Naive B cell (primary cell): ENCODE data around the gene ADARB1. TPM values are rescaled to one million over a fixed set of nuclear protein-coding genes. Genes with fewer than 3 reads are reported as not detected.

ENCODE experiments used
- ATAC-seq, 2 donors: fragments of 150-1000 bp; cut with Tn5 transposase; 2 replicates each; pipeline ENCODE4 v1.10.0; 2021; ENCODE audit warnings: low read depth in 2 of 2, mild to moderate bottlenecking in 2 of 2, moderate library complexity in 2 of 2
- DNase-seq: peaks from one replicate; pipeline ENCODE4 v3.0.0; 2022
- H3K27ac Mint-ChIP-seq, 6 donors: one replicate each; pipeline ENCODE4 v1.8.0; 2020 to 2022; ENCODE audit warnings: mild to moderate bottlenecking in 6 of 6, mixed read lengths in 6 of 6, moderate library complexity in 5 of 6, inconsistent platforms in 2 of 6
- H3K27me3 Mint-ChIP-seq, 3 donors: one replicate each; pipeline ENCODE4 v1.8.0; 2021 to 2022; ENCODE audit warnings: mixed read lengths in 3 of 3, mild to moderate bottlenecking in 1 of 3
- H3K36me3 Mint-ChIP-seq, 2 donors: one replicate each; pipeline ENCODE4 v1.8.0; 2020 to 2022; ENCODE audit warnings: mixed read lengths in 2 of 2, inconsistent platforms in 1 of 2, mild to moderate bottlenecking in 1 of 2
- H3K4me1 Mint-ChIP-seq, 3 donors: one replicate each; pipeline ENCODE4 v1.8.0; 2020 to 2022; ENCODE audit warnings: mixed read lengths in 3 of 3, inconsistent platforms in 1 of 3, mild to moderate bottlenecking in 1 of 3, moderate library complexity in 1 of 3
- H3K4me3 Mint-ChIP-seq, 8 donors: one replicate each; pipeline ENCODE4 v1.8.0; 2020 to 2022; ENCODE audit warnings: mild to moderate bottlenecking in 8 of 8, mixed read lengths in 8 of 8, moderate library complexity in 8 of 8, inconsistent platforms in 2 of 8
- H3K9me3 Mint-ChIP-seq, 7 donors: one replicate each; pipeline ENCODE4 v1.8.0; 2020 to 2022; ENCODE audit warnings: mixed read lengths in 7 of 7, mild to moderate bottlenecking in 5 of 7, inconsistent platforms in 2 of 7, moderate library complexity in 1 of 7
- polyA plus RNA-seq, 6 donors: library from polyadenylated mRNA; unstranded; fragments of 300-500 nt; fragmentation: Illumina TruSeq; gene quantifications; one replicate each; pipeline ENCODE4 v1.2.3, GENCODE V29; 2021; ENCODE audit warnings: low read depth in 6 of 6

The ADARB1 gene
- polyA plus RNA-seq, 6 donors from 2014 or later = 19.9 to 63.5 (median 28.7) TPM

DNA sequence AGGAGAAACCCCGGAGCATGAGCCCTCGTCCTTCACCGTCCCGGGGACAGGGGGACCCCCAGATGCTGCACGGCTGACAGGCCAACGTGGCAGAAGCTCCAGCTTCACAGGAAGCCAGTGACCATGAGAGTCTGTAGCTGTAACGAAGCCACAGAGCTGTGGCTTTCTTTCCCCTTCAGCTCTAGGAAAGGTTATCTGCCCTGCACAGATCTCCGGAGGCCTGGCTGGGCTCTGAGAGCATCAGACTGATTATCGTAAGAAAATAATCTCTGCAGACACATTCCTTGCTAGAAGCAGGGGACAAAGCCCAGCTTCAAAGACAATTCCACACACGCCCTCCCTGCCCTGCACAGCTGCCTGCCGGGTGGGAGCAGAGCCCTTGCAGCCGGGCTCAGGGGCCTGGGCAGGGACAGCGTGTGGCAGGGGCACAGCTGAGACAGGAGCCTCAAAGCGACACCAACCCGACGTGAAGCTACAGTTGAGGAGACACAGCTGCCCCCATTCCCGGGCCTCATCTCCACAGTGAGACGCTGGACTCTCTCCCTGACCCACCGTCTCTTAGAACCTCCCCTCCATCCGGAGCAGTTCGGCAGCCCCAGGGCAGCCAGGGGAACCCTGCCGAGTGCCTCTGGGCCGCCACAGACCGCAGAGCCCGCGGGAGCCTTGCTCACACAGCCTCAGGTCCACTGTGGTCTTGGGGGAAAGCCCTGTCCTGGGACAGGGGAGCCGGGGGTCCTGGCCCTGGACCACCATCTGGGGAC is 182.7 kb downstream of the ADARB1 start:
- H3K36me3 Mint-ChIP-seq = no peaks in the 10 kb centered on the region
- no peak for ATAC-seq
- no peak overlapping the region for H3K27ac Mint-ChIP-seq
- peaks cover 4 to 27% (median 18%) of the 10 kb centered on the region in 3 donors for H3K27me3 Mint-ChIP-seq
- peak overlapping the region in 3 of 8 donors; percentile 9 to 74 (median 15) for H3K4me3 Mint-ChIP-seq
- DNase-seq = no peak
- no peaks in the 10 kb centered on the region for H3K9me3 Mint-ChIP-seq
- peaks cover 0 to 4% (median 4%) of the 10 kb centered on the region in 3 donors for H3K4me1 Mint-ChIP-seq

GRCh38 chr21:45257673-45258341 is 183.4 kb downstream of the ADARB1 start:
- Mint-ChIP-seq H3K27ac (no peak overlapping the region), H3K9me3 (no peaks in the 10 kb centered on the region), H3K4me3 (no peak overlapping the region), H3K27me3 (peaks cover 4 to 27% (median 15%) of the 10 kb centered on the region in 3 donors), H3K4me1 (peaks cover 0 to 4% (median 4%) of the 10 kb centered on the region in 3 donors), H3K36me3 (no peaks in the 10 kb centered on the region)
- DNase-seq (no peak), ATAC-seq (no peak)

DNA sequence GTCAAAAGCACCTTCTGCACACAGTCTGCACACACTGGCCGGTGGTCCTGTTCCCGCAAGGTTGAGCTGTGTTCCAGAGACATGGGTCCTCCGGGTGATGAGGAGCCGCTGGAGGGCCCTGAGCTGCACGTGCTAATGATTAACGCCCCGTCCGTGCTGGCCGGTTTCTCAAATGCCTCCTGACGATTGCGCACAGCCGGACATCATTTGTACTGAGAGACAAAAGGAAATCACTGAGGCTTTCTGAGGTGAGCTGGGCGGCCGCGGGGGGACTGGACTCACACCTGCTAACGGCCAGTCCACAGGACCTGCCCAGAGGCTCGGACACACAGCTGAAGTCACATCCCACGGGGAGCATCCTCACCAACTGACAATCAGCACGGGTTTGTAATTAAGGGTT is 184.1 kb downstream of the ADARB1 start:
- Mint-ChIP-seq H3K4me3 (no peak overlapping the region), H3K9me3 (no peaks in the 10 kb centered on the region), H3K27ac (no peak overlapping the region), H3K27me3 (peaks cover 4 to 27% (median 11%) of the 10 kb centered on the region in 3 donors), H3K36me3 (no peaks in the 10 kb centered on the region), H3K4me1 (peaks cover 0 to 4% (median 4%) of the 10 kb centered on the region in 3 donors)
- ATAC-seq = no peak
- no peak for DNase-seq

- Mint-ChIP-seq H3K9me3 (no peaks in the 10 kb centered on the region), H3K4me1 (peaks cover 0 to 4% (median 4%) of the 10 kb centered on the region in 3 donors), H3K36me3 (no peaks in the 10 kb centered on the region), H3K4me3 (no peak overlapping the region), H3K27me3 (peaks cover 2 to 24% (median 9%) of the 10 kb centered on the region in 3 donors), H3K27ac (peak overlapping the region in 1 of 6 donors; percentile 32)
- no peak for ATAC-seq
- DNase-seq = no peak
These were observed 184.9 kb downstream of the ADARB1 start for GRCh38 chr21:45259206-45259840.

DNA sequence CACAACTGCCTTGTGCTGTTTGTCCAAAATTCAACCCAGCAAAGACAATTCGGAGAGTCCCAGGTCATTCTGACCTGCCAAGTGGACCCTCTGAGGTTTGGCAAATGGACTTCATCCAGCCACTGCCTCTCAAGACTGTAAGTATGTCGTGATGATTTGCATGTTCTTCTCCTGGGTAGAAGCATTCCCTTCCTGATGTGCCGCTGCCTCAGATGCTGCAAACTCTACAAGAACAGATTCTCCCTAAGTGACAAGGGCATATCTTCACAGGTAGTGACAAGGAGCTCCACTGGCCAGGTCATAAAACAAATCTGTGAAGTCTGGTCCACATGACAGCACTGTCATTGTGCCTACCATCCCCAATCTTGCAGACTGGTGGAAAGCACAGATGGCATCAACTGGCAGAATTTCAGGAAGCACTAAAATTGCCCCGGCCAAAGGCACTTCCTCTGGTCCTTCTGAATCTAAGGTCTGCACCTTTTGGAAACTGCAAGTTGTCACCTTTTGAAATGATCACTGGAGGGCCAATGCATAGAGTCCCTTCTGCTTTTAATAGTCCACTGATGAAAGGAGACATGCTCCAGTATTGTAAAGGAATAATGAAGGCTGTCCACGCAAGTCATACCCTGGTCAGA is 185.9 kb downstream of the ADARB1 start:
- Mint-ChIP-seq H3K27ac (no peak overlapping the region), H3K4me1 (no peaks in the 10 kb centered on the region)
- no peak for DNase-seq

DNA sequence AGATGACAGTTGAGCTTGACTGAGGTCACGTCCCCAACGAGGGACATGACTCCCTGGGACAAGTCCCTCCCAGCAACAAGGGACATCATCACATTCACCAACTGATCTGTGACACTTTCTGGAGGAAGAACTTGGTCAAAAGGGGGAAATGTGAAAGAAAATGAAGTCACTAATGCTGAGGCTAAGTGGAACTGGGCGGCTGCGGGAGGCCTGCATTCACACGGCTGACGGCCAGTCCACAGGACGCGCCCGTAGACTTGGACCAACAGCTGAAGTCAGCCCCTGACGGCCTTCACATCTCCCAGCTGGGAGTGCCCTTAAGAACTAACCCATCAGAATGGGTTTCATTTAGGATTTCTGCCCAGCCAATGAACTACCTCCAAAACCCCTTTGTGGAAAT is 186.7 kb downstream of the ADARB1 start:
- Mint-ChIP-seq H3K9me3 (no peaks in the 10 kb centered on the region), H3K4me3 (no peak overlapping the region), H3K4me1 (no peaks in the 10 kb centered on the region), H3K27me3 (peaks cover 0 to 12% (median 0%) of the 10 kb centered on the region in 3 donors), H3K27ac (no peak overlapping the region), H3K36me3 (no peaks in the 10 kb centered on the region)
- ATAC-seq (no peak), DNase-seq (no peak)

More for the DNA sequence above, 185.9 kb downstream of the ADARB1 start:
- Mint-ChIP-seq H3K4me3 (no peak overlapping the region), H3K9me3 (no peaks in the 10 kb centered on the region), H3K27me3 (peaks cover 0 to 17% (median 0%) of the 10 kb centered on the region in 3 donors), H3K36me3 (no peaks in the 10 kb centered on the region)
- no peak for ATAC-seq

DNA sequence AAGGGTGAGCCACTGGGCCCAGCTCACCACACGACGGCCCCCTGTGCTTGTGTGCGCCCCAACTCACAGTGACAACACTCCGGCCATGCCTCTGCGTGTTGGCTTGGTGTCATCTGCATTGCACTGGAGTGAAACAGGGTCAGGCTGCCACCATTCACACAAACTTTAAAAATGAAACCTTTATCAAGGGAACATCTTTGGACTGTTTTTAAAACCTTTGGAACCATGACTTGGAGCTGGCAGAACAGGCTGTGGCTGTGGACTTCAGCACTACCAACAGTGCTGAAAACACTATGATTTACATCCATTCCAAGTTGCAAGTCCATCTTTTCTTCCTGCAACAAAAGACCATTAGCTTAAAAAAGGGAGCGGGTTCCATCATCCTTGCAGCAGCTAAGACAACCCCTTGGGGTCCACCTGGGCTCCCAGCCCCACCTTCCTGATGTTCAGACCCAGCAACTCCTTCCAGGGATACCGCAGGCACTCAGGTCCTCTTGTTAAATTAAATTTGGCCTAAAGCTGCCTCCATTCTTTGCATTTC is 187.7 kb downstream of the ADARB1 start:
- Mint-ChIP-seq H3K4me3 (peak overlapping the region in 1 of 8 donors; percentile 59), H3K27me3 (peaks cover 0 to 3% (median 0%) of the 10 kb centered on the region in 3 donors), H3K9me3 (no peaks in the 10 kb centered on the region), H3K27ac (peak overlapping the region in 2 of 6 donors; percentile 6 to 34), H3K36me3 (peaks cover 2 to 4% of the 10 kb centered on the region in 2 donors), H3K4me1 (no peaks in the 10 kb centered on the region)
- DNase-seq (no peak), ATAC-seq (no peak)

DNA sequence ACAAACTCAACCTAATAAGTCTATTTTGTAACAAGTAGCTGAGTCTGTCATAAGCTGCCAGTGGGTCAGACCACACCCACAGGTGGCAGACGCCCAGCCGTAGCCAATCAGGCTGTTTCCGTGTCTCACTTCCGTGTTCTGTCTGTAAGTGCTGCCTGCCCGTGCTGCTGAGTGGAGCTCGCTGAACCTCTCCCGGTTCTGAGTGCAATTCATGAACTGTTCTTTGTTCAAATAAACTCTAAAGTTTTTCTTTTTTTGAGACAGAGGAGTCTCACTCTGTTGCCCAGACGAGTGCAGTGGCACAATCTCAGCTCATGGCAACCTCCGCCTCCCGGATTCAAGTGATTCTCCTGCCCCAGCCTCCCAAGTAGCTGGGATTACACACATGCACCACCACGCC is 188.2 kb downstream of the ADARB1 start:
- ATAC-seq = peak in 1 of 2 donors; percentile 23
- Mint-ChIP-seq H3K9me3 (no peaks in the 10 kb centered on the region), H3K36me3 (peaks cover 4 to 7% of the 10 kb centered on the region in 2 donors), H3K4me3 (peak overlapping the region in 1 of 8 donors; percentile 59), H3K4me1 (no peaks in the 10 kb centered on the region), H3K27ac (peak overlapping the region in 2 of 6 donors; percentile 11 to 34), H3K27me3 (no peaks in the 10 kb centered on the region)
- no peak for DNase-seq

- H3K4me1 Mint-ChIP-seq = no peaks in the 10 kb centered on the region
- peak overlapping the region in 1 of 6 donors; percentile 11 for H3K27ac Mint-ChIP-seq
- H3K4me3 Mint-ChIP-seq = no peak overlapping the region
- H3K9me3 Mint-ChIP-seq = no peaks in the 10 kb centered on the region
- peaks cover 4 to 11% of the 10 kb centered on the region in 2 donors for H3K36me3 Mint-ChIP-seq
- ATAC-seq (no peak), DNase-seq (no peak)
- no peaks in the 10 kb centered on the region for H3K27me3 Mint-ChIP-seq
These were observed 189.2 kb downstream of the ADARB1 start for GRCh38 chr21:45263534-45263933.

GRCh38 chr21:45264146-45264911 is 189.9 kb downstream of the ADARB1 start:
- DNase-seq (no peak), ATAC-seq (no peak)
- H3K4me3 Mint-ChIP-seq = no peak overlapping the region
- H3K27me3 Mint-ChIP-seq = no peaks in the 10 kb centered on the region
- no peaks in the 10 kb centered on the region for H3K4me1 Mint-ChIP-seq
- H3K9me3 Mint-ChIP-seq = no peaks in the 10 kb centered on the region
- H3K27ac Mint-ChIP-seq = no peak overlapping the region
- H3K36me3 Mint-ChIP-seq = peaks cover 4 to 11% of the 10 kb centered on the region in 2 donors

DNA sequence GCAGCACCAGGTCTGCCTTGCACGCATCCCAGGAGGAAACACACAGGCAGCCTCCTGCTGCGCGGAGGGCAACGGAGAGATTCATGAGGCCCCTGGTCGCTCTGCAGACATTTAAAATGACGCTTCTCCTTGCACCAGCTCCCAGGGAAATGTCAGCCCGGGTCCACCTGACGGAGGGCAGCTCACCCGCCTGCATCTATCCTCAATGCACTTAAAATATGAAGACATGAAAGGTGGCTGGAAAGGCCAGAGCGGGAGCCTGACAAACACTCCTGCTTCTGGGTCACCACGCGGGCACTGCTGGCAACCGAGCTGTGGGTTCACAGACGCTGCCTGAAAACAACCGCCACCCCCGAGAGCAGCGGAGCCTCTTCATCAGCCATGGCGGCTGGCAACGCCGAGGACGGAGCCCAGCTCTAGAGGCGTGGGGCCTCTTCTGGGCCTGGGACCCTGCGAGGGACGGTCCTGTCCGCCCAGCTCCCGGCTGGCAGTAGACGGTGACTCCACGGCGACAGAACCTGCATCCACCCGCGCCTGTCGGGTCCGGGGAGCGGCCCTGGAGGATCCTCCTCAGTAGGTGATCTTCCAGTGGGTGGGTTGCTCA is 190.6 kb downstream of the ADARB1 start:
- no peak overlapping the region for H3K4me3 Mint-ChIP-seq
- no peak for DNase-seq
- no peaks in the 10 kb centered on the region for H3K27me3 Mint-ChIP-seq
- no peak overlapping the region for H3K27ac Mint-ChIP-seq
- no peaks in the 10 kb centered on the region for H3K9me3 Mint-ChIP-seq
- peaks cover 4 to 11% of the 10 kb centered on the region in 2 donors for H3K36me3 Mint-ChIP-seq
- H3K4me1 Mint-ChIP-seq = no peaks in the 10 kb centered on the region
- ATAC-seq = no peak
